ENCODE measurements around the gene PLCB4.

GRCh38 chr20:9145142-9145541 is 76.3 kb downstream of the PLCB4 start:
- TF ChIP-seq CTCF (IDR thresholded peaks at IDR 0.05) (no peak), POLR2A (IDR thresholded peaks at IDR 0.05) (no peak)

Measured in adrenal gland (tissue), 5 donors.